H1 (cell line): ENCODE data around the gene NME7. TPM values are rescaled to one million over a fixed set of nuclear protein-coding genes. Genes with fewer than 3 reads are reported as not detected.

Experiments
- CTCF ChIA-PET: fragments of 300-600 bp; sonication (Branson Sonifier 250); formaldehyde crosslinking; loops from one replicate; lab custom pipeline; 2021; ENCODE audit not compliant: partially characterized antibody; lab: Charles Lee
- POLR2A ChIA-PET: fragments of 300-600 bp; sonication (Branson Sonifier 250); formaldehyde crosslinking; loops from one replicate; lab custom pipeline; 2021; ENCODE audit warnings: inconsistent platforms; ENCODE audit not compliant: partially characterized antibody; lab: Charles Lee
- DNase-seq, 2 experiments: peaks; one replicate each; pipeline versions ENCODE4 v3.0.0 to v3.0.0-alpha.2; 2010 to 2022; ENCODE audit warnings: low spot score in 2 of 2, low read depth in 1 of 2, mixed read lengths in 1 of 2
- FAIRE-seq: peaks from 2 replicates; lab custom pipeline; 2011; peaks lifted over from hg19 to GRCh38; lab: Jason Lieb, UNC
- H2AFZ ChIP-seq: 2 replicates; pipeline ENCODE4 v1.8.1; 2012; ENCODE audit warnings: low read length, inconsistent platforms
- H2AK5ac ChIP-seq: 2 replicates; pipeline ENCODE4 v1.6.1; 2013; ENCODE audit warnings: low read depth, low read length
- H2BK120ac ChIP-seq: replicated peaks from 2 replicates; pipeline ENCODE3; 2013; ENCODE audit warnings: low read depth, low read length, inconsistent platforms
- H2BK12ac ChIP-seq: 2 replicates; pipeline ENCODE4 v1.6.1; 2013; ENCODE audit warnings: low read depth, low read length
- H2BK15ac ChIP-seq: 2 replicates; pipeline ENCODE4 v1.6.1; 2013; ENCODE audit warnings: low read length
- H2BK20ac ChIP-seq: 2 replicates; pipeline ENCODE4 v1.6.1; 2013; ENCODE audit warnings: low read length
- H2BK5ac ChIP-seq: 2 replicates; pipeline ENCODE4 v1.6.1; 2013; ENCODE audit warnings: low read depth, low read length
- H3K14ac ChIP-seq: 2 replicates; pipeline ENCODE4 v1.6.1; 2013; ENCODE audit warnings: inconsistent platforms; ENCODE audit not compliant: insufficient read length
- H3K18ac ChIP-seq: 2 replicates; pipeline ENCODE4 v1.6.1; 2013; ENCODE audit warnings: low read length; ENCODE audit errors: extremely low read depth
- H3K23ac ChIP-seq: 2 replicates; pipeline ENCODE4 v1.6.1; 2013; ENCODE audit warnings: inconsistent platforms; ENCODE audit not compliant: insufficient read length
- H3K23me2 ChIP-seq: 2 replicates; pipeline ENCODE4 v1.6.1; 2013; ENCODE audit warnings: low read depth, low read length
- H3K27ac ChIP-seq: 2 replicates; pipeline ENCODE4 v1.6.1; 2011; ENCODE audit warnings: low read depth, low read length, inconsistent platforms
- H3K27me3 ChIP-seq, 4 experiments: replicated peaks in 1 of 4; 1 replicate in 1 of 4; 2 replicates in 3 of 4; pipeline versions ENCODE4 v1.6.1 to v1.8.1; 2011 to 2013; ENCODE audit warnings: low read length in 3 of 4, mild to moderate bottlenecking in 3 of 4, inconsistent platforms in 2 of 4, mixed read lengths in 2 of 4, moderate library complexity in 1 of 4; ENCODE audit not compliant: control insufficient read depth in 3 of 4, insufficient read depth in 3 of 4; ENCODE audit errors: extremely low read depth in 1 of 4
- H3K36me3 ChIP-seq, 4 experiments: 2 replicates each; pipeline versions ENCODE4 v1.6.1 to v1.8.1; 2011 to 2013; ENCODE audit warnings: mild to moderate bottlenecking in 4 of 4, low read length in 3 of 4, moderate library complexity in 2 of 4, control low read depth in 1 of 4, inconsistent platforms in 1 of 4; ENCODE audit not compliant: insufficient read depth in 4 of 4, control insufficient read depth in 2 of 4
- H3K4ac ChIP-seq: replicated peaks from 2 replicates; pipeline ENCODE3; 2013; ENCODE audit warnings: low read length, low read depth, mixed read lengths, inconsistent platforms; ENCODE audit not compliant: insufficient read length
- H3K4me1 ChIP-seq, 4 experiments: replicated peaks in 1 of 4; 1 replicate in 1 of 4; 2 replicates in 3 of 4; pipeline versions ENCODE4 v1.6.1 to v1.8.1; 2011 to 2013; ENCODE audit warnings: low read length in 3 of 4, inconsistent platforms in 2 of 4, mixed read lengths in 1 of 4; ENCODE audit not compliant: insufficient read depth in 4 of 4, control insufficient read depth in 3 of 4
- H3K4me2 ChIP-seq, 2 experiments: 2 replicates each; pipeline versions ENCODE4 v1.6.1 to v1.8.1; 2011 to 2013; ENCODE audit warnings: low read depth in 2 of 2, low read length in 2 of 2, control low read depth in 1 of 2, inconsistent platforms in 1 of 2, mild to moderate bottlenecking in 1 of 2; ENCODE audit not compliant: insufficient read depth in 1 of 2
- H3K4me3 ChIP-seq, 4 experiments: fragments of 200-600, 300-600 bp in 1 of 4; sonication (generic), shearing (Covaris generic), sonication (Bioruptor Twin) in 1 of 4; 2 replicates each; pipeline versions ENCODE4 v1.5.1 to v1.8.1; 2011 to 2016; ENCODE audit warnings: low read length in 4 of 4, low read depth in 3 of 4, control low read depth in 2 of 4, inconsistent platforms in 2 of 4, mild to moderate bottlenecking in 2 of 4, mixed read lengths in 1 of 4, moderate library complexity in 1 of 4; ENCODE audit not compliant: insufficient read depth in 2 of 4; ENCODE audit errors: extremely low read depth in 1 of 4
- H3K56ac ChIP-seq: replicated peaks from 2 replicates; pipeline ENCODE3; 2013; ENCODE audit warnings: low read depth, mild to moderate bottlenecking, mixed read lengths, low read length, inconsistent platforms; ENCODE audit not compliant: insufficient read length
- H3K79me1 ChIP-seq: 2 replicates; pipeline ENCODE4 v1.6.1; 2013; ENCODE audit warnings: low read depth, low read length, control low read depth
- H3K79me2 ChIP-seq, 2 experiments: 2 replicates each; pipeline versions ENCODE4 v1.6.1 to v1.8.1; 2012 to 2013; ENCODE audit warnings: low read length in 2 of 2, mild to moderate bottlenecking in 2 of 2, inconsistent platforms in 1 of 2; ENCODE audit not compliant: insufficient read depth in 2 of 2, control insufficient read depth in 1 of 2
- H3K9ac ChIP-seq, 4 experiments: replicated peaks in 1 of 4; 1 replicate in 1 of 4; 2 replicates in 3 of 4; pipeline versions ENCODE4 v1.6.1 to v1.8.1; 2011 to 2013; ENCODE audit warnings: low read depth in 3 of 4, low read length in 3 of 4, control low read depth in 2 of 4, mild to moderate bottlenecking in 2 of 4, moderate library complexity in 2 of 4, inconsistent platforms in 1 of 4; ENCODE audit errors: extremely low read depth in 1 of 4
- H3K9me3 ChIP-seq, 2 experiments: 2 replicates each; pipeline versions ENCODE4 v1.6.1 to v1.8.1; 2012 to 2013; ENCODE audit warnings: mild to moderate bottlenecking in 2 of 2, moderate library complexity in 2 of 2, control low read depth in 1 of 2, inconsistent platforms in 1 of 2, low read depth in 1 of 2, low read length in 1 of 2, mixed read lengths in 1 of 2; ENCODE audit not compliant: insufficient read depth in 2 of 2
- H4K20me1 ChIP-seq, 2 experiments: replicated peaks in 1 of 2; 2 replicates each; pipeline versions ENCODE3 to v1.8.1; 2011 to 2013; ENCODE audit warnings: inconsistent platforms in 2 of 2, low read length in 2 of 2, mild to moderate bottlenecking in 1 of 2; ENCODE audit not compliant: insufficient read depth in 2 of 2, control insufficient read depth in 1 of 2
- H4K5ac ChIP-seq: 2 replicates; pipeline ENCODE4 v1.6.1; 2013; ENCODE audit warnings: low read length, low read depth, mixed read lengths, inconsistent platforms; ENCODE audit not compliant: insufficient read length
- H4K8ac ChIP-seq: 2 replicates; pipeline ENCODE4 v1.8.0; 2013; ENCODE audit warnings: mild to moderate bottlenecking, moderate library complexity, low read length, inconsistent platforms; ENCODE audit not compliant: insufficient read depth; ENCODE audit errors: extremely low read depth
- H4K91ac ChIP-seq: replicated peaks from 2 replicates; pipeline ENCODE3; 2013; ENCODE audit warnings: low read length, mixed read lengths, inconsistent platforms; ENCODE audit not compliant: insufficient read length
- CBX8 ChIP-seq: fragments of 300-800, 300-1000 bp; sonication (generic); IDR thresholded peaks from 2 replicates; pipeline ENCODE4 v1.7.1; 2016; ENCODE audit warnings: low read depth, low read length, borderline replicate concordance
- CREB1 ChIP-seq: IDR thresholded peaks from 2 replicates; pipeline ENCODE4 v1.6.1; 2012; ENCODE audit warnings: inconsistent platforms
- FOSL1 ChIP-seq: IDR thresholded peaks from 2 replicates; pipeline ENCODE4 v1.6.1; 2011; ENCODE audit warnings: mild to moderate bottlenecking, low read depth, low read length, moderate library complexity; ENCODE audit not compliant: insufficient read depth
- PHF8 ChIP-seq: fragments of 200-600 bp; sonication (generic); conservative IDR thresholded peaks from 2 replicates; pipeline ENCODE4 v1.7.1; 2012; ENCODE audit warnings: low read depth, mild to moderate bottlenecking, inconsistent platforms, low read length, moderate library complexity
- SIX5 ChIP-seq: IDR thresholded peaks from 2 replicates; pipeline ENCODE4 v1.6.1; 2011; ENCODE audit warnings: mild to moderate bottlenecking, low read depth, low read length
- TBP ChIP-seq: IDR thresholded peaks from 2 replicates; pipeline ENCODE4 v1.6.1; 2011; ENCODE audit warnings: low read depth, low read length, improper control_type of control experiment
- WGBS, 2 experiments: shearing (Covaris generic) in 1 of 2; methylation state at CpG; one replicate each; pipeline versions ENCODE4 v1.1.6 to v1.1.7; 2013 to 2015; ENCODE audit warnings: low lambda C conversion rate in 2 of 2, mixed read lengths in 2 of 2, inconsistent platforms in 1 of 2, low coverage in 1 of 2, missing lambda C conversion rate in 1 of 2; ENCODE audit not compliant: insufficient replicate concordance in 2 of 2, insufficient coverage in 1 of 2, insufficient read length in 1 of 2; ENCODE audit errors: extremely low coverage in 1 of 2, missing lambda C conversion rate in 1 of 2; 5-methylcytosine and 5-hydroxymethylcytosine counted together
- polyA plus RNA-seq, 7 experiments: library from polyadenylated mRNA; depleted of rRNA in 3 of 7; stranded (reverse) in 5 of 7; unstranded in 2 of 7; fragments of >200 nt in 5 of 7; fragments of 200-250 nt in 2 of 7; gene quantifications; 1 replicate in 5 of 7; 2 replicates in 1 of 7; 4 replicates in 1 of 7; pipeline versions ENCODE4 v1.2.1 to v1.2.3, GENCODE V29; 2011 to 2013; ENCODE audit warnings: missing spikeins in 2 of 7, mixed read lengths in 2 of 7
- total RNA-seq: library from RNA; stranded (reverse); fragmentation: NEBNext Ultra II Directional; extraction: Animal tissue kit (Norgen Biotek cat#: 25700); gene quantifications from 2 replicates; pipeline ENCODE4 v1.2.1, GENCODE V29; 2021

NME7 gene
- total and polyA plus RNA-seq, 2 of the 8 experiments (the other 6 are each of a cell fraction or from before 2014, with no cell fraction given) = 11.6 to 28.5 TPM

DNA sequence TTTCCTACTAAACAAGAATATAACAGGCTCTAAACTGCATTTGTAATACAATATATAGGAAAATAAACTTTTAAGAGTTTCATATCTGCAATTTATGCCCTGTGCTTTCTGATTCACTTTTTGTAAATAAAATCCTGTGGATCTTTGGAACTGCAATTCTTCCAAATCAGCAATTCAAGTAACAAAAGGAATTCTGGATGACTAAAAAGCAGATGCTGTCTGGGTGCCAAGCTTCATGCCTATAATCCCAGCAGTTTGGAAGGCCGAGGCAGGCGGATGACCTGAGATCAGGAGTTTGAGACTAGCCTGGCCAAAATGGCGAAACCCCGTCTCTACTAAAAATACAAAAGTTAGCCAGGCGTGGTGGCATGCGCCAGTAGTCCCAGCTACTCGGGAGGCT, 6.3 kb downstream of the NME7 start:
- Histone ChIP-seq H3K56ac (no peak overlapping the region), H4K5ac (no peak overlapping the region), H3K36me3 (no peaks in the 10 kb centered on the region), H2BK5ac (no peak overlapping the region), H3K27ac (no peak overlapping the region), H3K4ac (no peak overlapping the region), H4K8ac (no peak overlapping the region), H3K14ac (no peak overlapping the region), H3K79me1 (no peaks in the 10 kb centered on the region), H3K23me2 (no peaks in the 10 kb centered on the region), H2BK20ac (no peak overlapping the region), H3K4me3 (no peak overlapping the region), H3K9ac (no peak overlapping the region), H2BK15ac (no peak overlapping the region), H2BK12ac (no peak overlapping the region), H3K23ac (no peak overlapping the region), H2AK5ac (no peak overlapping the region), H3K9me3 (peaks cover 0 to 3% of the 10 kb centered on the region in 2 experiments; a peak in 1 of 4 replicates), H2BK120ac (no peak overlapping the region), H4K91ac (no peak overlapping the region), H4K20me1 (no peaks in the 10 kb centered on the region), H3K4me2 (no peak overlapping the region), H3K18ac (no peak overlapping the region), H3K4me1 (no peaks in the 10 kb centered on the region), H2AFZ (no peak overlapping the region), H3K27me3 (no peaks in the 10 kb centered on the region), H3K79me2 (no peaks in the 10 kb centered on the region; a peak in 2 of 4 replicates)
- WGBS, 2 experiments = 96% methylated on average over 7 of the region's 7 CpGs; no CpG with 5 or more reads in 1 of the 2 experiments
- DNase-seq (no peak), FAIRE-seq (no peak)
- ChIA-PET POLR2A (no interaction called here), CTCF (interaction anchor here (3.1 kb wide), 1 partner anchor 12 kb away, joined by 16 read pairs; no protein-coding TSS in a partner anchor)
- TF ChIP-seq SIX5 (no peak), FOSL1 (no peak), CBX8 (no peak), CREB1 (no peak), TBP (no peak), PHF8 (no peak)
